ENCODE data around the gene PDE4B.

DNA sequence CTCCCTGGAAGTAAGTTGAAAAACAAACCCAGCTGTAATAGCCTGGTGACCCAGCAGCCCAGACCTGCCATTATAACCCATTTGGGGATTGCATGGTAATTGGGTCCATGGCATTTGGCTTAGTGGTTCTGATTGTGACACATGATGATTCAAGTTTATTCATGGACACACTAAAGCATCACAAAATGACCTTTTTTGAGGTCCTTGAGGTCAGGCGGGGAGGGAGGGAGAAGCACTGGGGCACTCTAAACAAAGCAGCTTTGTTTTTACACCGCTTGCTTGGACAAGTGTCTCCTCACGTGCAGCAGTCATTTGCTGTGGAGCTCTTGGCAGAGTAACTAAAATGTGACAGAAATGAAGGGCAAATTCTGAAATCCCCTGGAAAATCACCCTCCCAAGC is 500.2 kb downstream of the PDE4B start:
- TF ChIP-seq CTCF (IDR thresholded peaks at IDR 0.05) (no peak), POLR2A (IDR thresholded peaks at IDR 0.05) (no peak)

All from esophagus squamous epithelium (tissue), 4 donors.